ENCODE data around the gene IQSEC3. TPM values are rescaled to one million over a fixed set of nuclear protein-coding genes. Genes with fewer than 3 reads are reported as not detected.

IQSEC3 gene
- total RNA-seq, 1 experiment from 2014 or later, result 1.7 TPM

DNA sequence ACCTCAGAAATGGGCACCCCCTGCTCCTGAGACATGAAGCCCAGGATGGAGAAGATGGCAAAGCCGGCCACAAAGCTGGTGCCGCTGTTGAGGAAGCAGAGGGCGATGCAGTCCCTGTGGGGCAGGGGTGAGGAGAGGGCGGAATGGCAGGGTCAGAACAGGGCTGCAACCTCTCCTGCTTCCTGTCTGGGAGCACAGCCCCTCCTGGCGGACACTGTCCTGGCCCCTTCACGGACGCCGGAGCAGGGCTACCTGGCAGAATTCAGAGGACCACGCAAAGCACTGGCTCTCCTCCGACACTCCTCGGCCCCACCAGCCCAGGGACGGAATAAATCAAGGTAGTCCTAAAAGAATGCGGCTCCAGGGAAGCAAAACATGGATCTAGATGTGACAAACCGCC lies 159.8 kb downstream of the IQSEC3 start:
- Mint-ChIP-seq H3K9me3 (no peaks in the 10 kb centered on the region), H3K4me1 (peaks cover 13% of the 10 kb centered on the region), H3K27me3 (ENCODE audit: low read depth) (peaks cover 5% of the 10 kb centered on the region; the same call in 1 of the 2 replicates), H3K27ac (no peak overlapping the region), H3K4me3 (no peak overlapping the region), H3K36me3 (no peaks in the 10 kb centered on the region)
- TF ChIP-seq, protein P1, sequence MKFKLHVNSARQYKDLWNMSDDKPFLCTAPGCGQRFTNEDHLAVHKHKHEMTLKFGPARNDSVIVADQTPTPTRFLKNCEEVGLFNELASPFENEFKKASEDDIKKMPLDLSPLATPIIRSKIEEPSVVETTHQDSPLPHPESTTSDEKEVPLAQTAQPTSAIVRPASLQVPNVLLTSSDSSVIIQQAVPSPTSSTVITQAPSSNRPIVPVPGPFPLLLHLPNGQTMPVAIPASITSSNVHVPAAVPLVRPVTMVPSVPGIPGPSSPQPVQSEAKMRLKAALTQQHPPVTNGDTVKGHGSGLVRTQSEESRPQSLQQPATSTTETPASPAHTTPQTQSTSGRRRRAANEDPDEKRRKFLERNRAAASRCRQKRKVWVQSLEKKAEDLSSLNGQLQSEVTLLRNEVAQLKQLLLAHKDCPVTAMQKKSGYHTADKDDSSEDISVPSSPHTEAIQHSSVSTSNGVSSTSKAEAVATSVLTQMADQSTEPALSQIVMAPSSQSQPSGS (CRISPR knock-in tag; IDR thresholded peaks at IDR 0.05; ENCODE audit: borderline replicate concordance, low read depth), result no peak
- TF ChIP-seq ESRRA (CRISPR knock-in tag; IDR thresholded peaks at IDR 0.05; ENCODE audit: borderline replicate concordance), result no peak
- no peak for TF ChIP-seq TCF7 (CRISPR knock-in tag; IDR thresholded peaks at IDR 0.05; ENCODE audit: low read depth)
- no peak for TF ChIP-seq FOXJ3 (CRISPR knock-in tag; IDR thresholded peaks at IDR 0.05; ENCODE audit: borderline replicate concordance)
- ChIA-PET POLR2A (no interaction called here), CTCF (no interaction called here)
- peak; percentile 47 for DNase-seq (ENCODE audit: low spot score)
- peak; percentile 81 for ATAC-seq

DNA sequence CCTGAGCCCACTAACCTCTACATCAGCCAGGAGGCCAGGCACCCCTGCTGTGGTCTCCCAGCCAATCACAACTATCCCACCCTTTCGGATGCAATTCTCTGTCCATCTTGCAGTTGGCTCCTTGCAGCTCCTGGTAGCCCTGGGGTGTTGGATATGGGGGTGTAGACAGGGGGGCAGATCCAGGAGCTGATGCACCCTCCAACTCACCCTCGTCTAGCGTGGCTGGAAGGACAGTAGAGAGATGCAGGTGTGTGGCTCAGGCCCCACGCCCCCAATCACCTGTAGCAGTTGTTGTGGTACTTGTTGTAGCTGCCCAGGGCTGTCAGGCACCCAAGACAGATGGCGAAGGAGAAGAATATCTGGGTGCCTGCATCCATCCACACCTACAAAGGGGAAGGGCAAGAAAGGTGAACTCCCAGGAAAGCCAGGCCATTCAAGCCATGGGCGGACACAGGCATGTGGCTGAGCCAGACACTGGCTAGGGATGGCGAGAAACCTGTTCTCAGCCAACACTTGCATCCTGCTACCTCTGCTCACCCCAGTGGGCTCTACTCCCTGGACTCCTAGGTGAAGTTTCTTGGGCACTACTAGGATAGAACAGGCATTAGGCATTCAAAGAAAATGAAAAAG lies 160.8 kb downstream of the IQSEC3 start:
- ATAC-seq (no peak), DNase-seq (ENCODE audit: low spot score) (no peak)
- Mint-ChIP-seq H3K36me3 (no peaks in the 10 kb centered on the region), H3K4me3 (no peak overlapping the region), H3K4me1 (peaks cover 13% of the 10 kb centered on the region), H3K27me3 (ENCODE audit: low read depth) (peaks cover 5% of the 10 kb centered on the region; the same call in 1 of the 2 replicates), H3K9me3 (no peaks in the 10 kb centered on the region), H3K27ac (no peak overlapping the region)
- TF ChIP-seq ATF1 (CRISPR knock-in tag; IDR thresholded peaks at IDR 0.05) (no peak), NR1H2 (CRISPR knock-in tag; IDR thresholded peaks at IDR 0.05) (no peak), TEAD4 (CRISPR knock-in tag; IDR thresholded peaks at IDR 0.05) (no peak), HMGA2 (CRISPR knock-in tag; IDR thresholded peaks at IDR 0.05) (no peak), JAZF1 (CRISPR knock-in tag; IDR thresholded peaks at IDR 0.05) (no peak), MXD4 (CRISPR knock-in tag; IDR thresholded peaks at IDR 0.05; ENCODE audit: borderline replicate concordance) (no peak), ZNF232 (CRISPR knock-in tag; IDR thresholded peaks at IDR 0.05) (no peak)
- TF ChIP-seq, protein P2, sequence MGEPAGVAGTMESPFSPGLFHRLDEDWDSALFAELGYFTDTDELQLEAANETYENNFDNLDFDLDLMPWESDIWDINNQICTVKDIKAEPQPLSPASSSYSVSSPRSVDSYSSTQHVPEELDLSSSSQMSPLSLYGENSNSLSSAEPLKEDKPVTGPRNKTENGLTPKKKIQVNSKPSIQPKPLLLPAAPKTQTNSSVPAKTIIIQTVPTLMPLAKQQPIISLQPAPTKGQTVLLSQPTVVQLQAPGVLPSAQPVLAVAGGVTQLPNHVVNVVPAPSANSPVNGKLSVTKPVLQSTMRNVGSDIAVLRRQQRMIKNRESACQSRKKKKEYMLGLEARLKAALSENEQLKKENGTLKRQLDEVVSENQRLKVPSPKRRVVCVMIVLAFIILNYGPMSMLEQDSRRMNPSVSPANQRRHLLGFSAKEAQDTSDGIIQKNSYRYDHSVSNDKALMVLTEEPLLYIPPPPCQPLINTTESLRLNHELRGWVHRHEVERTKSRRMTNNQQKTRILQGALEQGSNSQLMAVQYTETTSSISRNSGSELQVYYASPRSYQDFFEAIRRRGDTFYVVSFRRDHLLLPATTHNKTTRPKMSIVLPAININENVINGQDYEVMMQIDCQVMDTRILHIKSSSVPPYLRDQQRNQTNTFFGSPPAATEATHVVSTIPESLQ (CRISPR knock-in tag; IDR thresholded peaks at IDR 0.05), result no peak
- TF ChIP-seq, protein P3, sequence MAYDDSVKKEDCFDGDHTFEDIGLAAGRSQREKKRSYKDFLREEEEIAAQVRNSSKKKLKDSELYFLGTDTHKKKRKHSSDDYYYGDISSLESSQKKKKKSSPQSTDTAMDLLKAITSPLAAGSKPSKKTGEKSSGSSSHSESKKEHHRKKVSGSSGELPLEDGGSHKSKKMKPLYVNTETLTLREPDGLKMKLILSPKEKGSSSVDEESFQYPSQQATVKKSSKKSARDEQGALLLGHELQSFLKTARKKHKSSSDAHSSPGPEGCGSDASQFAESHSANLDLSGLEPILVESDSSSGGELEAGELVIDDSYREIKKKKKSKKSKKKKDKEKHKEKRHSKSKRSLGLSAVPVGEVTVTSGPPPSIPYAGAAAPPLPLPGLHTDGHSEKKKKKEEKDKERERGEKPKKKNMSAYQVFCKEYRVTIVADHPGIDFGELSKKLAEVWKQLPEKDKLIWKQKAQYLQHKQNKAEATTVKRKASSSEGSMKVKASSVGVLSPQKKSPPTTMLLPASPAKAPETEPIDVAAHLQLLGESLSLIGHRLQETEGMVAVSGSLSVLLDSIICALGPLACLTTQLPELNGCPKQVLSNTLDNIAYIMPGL (CRISPR knock-in tag; IDR thresholded peaks at IDR 0.05), result no peak
- POLR2A ChIA-PET, result no interaction called here
- CTCF ChIA-PET, result interaction anchor here (0.8 to 1.8 kb wide), 3 partner anchors 7 to 39 kb away, joined by 3 to 6 read pairs (median 4); no protein-coding TSS in a partner anchor

Other genes starting within 250 kb of the IQSEC3 start
- 0.39 to 0.79 TPM (median 0.76 TPM) in 3 replicates for gene SLC6A12, start 147.4 kb downstream of the IQSEC3 start, total RNA-seq (2021)
- gene SLC6A13, start 196.1 kb downstream of the IQSEC3 start, total RNA-seq (2021), result 0.21 to 0.55 TPM (median 0.37 TPM) in 3 replicates